COLO829 (cell line): ENCODE measurements around the gene WDR91.
"Not testable (repeated sequence)": the region's sequence is repeated elsewhere in the genome, so short reads cannot be mapped to it uniquely, and the experiment has no call there.

Experiments
- DNase-seq: peaks from one replicate; pipeline ENCODE4 v3.0.0; 2012; ENCODE audit warnings: low spot score

Gene WDR91

GRCh38 chr7:135211179-135211945 is at the start of gene WDR91:
TSS of gene WDR91 (minus strand) at chr7:135211526. CDS start at chr7:135211502, 24 bp downstream.
- peak; percentile 100 for DNase-seq

- DNase-seq, result no peak
These were observed 49.1 kb upstream of the WDR91 start for GRCh38 chr7:135260470-135260869.

GRCh38 chr7:135259702-135260101 is 48.4 kb upstream of the WDR91 start:
- DNase-seq, result no peak

GRCh38 chr7:135258585-135258984 is 47.3 kb upstream of the WDR91 start:
- DNase-seq, result no peak

GRCh38 chr7:135257790-135258189 is 46.5 kb upstream of the WDR91 start:
- DNase-seq, result no peak

GRCh38 chr7:135253851-135254771 is 42.8 kb upstream of the WDR91 start:
- peak; percentile 98 for DNase-seq

- no peak for DNase-seq
These were observed 40.4 kb upstream of the WDR91 start for GRCh38 chr7:135251496-135252391.

GRCh38 chr7:135248546-135248945 is 37.2 kb upstream of the WDR91 start:
- DNase-seq, result no peak

GRCh38 chr7:135247746-135248471 is 36.6 kb upstream of the WDR91 start:
- DNase-seq, result no peak

- DNase-seq, result no peak
These were observed 35.0 kb upstream of the WDR91 start for GRCh38 chr7:135246191-135246825.

GRCh38 chr7:135245226-135246190 is 34.2 kb upstream of the WDR91 start:
- DNase-seq, result no peak

GRCh38 chr7:135242096-135242684 is 30.9 kb upstream of the WDR91 start:
- DNase-seq, result no peak

- DNase-seq, result no peak
These were observed 29.1 kb upstream of the WDR91 start for GRCh38 chr7:135240441-135240840.

GRCh38 chr7:135239263-135239662 is 27.9 kb upstream of the WDR91 start:
- no peak for DNase-seq

GRCh38 chr7:135238112-135238744 is 26.9 kb upstream of the WDR91 start:
- DNase-seq, result no peak

- no peak for DNase-seq
These were observed 25.4 kb upstream of the WDR91 start for GRCh38 chr7:135236727-135237126.

GRCh38 chr7:135235841-135236240 is 24.5 kb upstream of the WDR91 start:
- no peak for DNase-seq

- DNase-seq, result no peak
These were observed 23.4 kb upstream of the WDR91 start for GRCh38 chr7:135234727-135235126.

GRCh38 chr7:135234095-135234494 is 22.8 kb upstream of the WDR91 start:
- not testable (repeated sequence) for DNase-seq
